CD4-positive, alpha-beta T cell (primary cell): ENCODE data around the gene YTHDF2. TPM values are rescaled to one million over a fixed set of nuclear protein-coding genes. Genes with fewer than 3 reads are reported as not detected.
"Not testable (repeated sequence)": the region's sequence is repeated elsewhere in the genome, so short reads cannot be mapped to it uniquely, and the experiment has no call there.

Experiments used
- ATAC-seq: fragments of 200-7000 bp; cut with Tn5 transposase; one replicate; pipeline ENCODE4 v1.10.0; 2022; ENCODE audit warnings: mild to moderate bottlenecking; ENCODE audit not compliant: poor library complexity
- CTCF ChIA-PET: fragments of 350-600 bp; sonication (Branson Sonifier 250); formaldehyde crosslinking; loops from one replicate; lab custom pipeline; 2021; ENCODE audit warnings: antibody characterized with exemption, inconsistent platforms; lab: Charles Lee
- POLR2A ChIA-PET: fragments of 350-600 bp; sonication (Branson Sonifier 250); formaldehyde crosslinking; loops from one replicate; lab custom pipeline; 2021; ENCODE audit warnings: antibody characterized with exemption, inconsistent platforms; lab: Charles Lee
- DNase-seq, 14 experiments: peaks; one replicate each; pipeline ENCODE4 v3.0.0-alpha.2; 2013 to 2020; ENCODE audit warnings: mixed read lengths in 2 of 14
- H3K27ac ChIP-seq, 2 donors: one replicate each; pipeline versions ENCODE4 v1.5.1 to v1.7.0; 2013; ENCODE audit warnings: low read length in 2 of 2, low read depth in 1 of 2, mild to moderate bottlenecking in 1 of 2
- H3K27me3 ChIP-seq, 2 experiments: 1 replicate in 1 of 2; 2 replicates in 1 of 2; pipeline versions ENCODE4 v1.6.1 to v1.7.0; 2013; ENCODE audit warnings: low read length in 2 of 2, control low read depth in 1 of 2, mild to moderate bottlenecking in 1 of 2, moderate library complexity in 1 of 2; ENCODE audit not compliant: insufficient read depth in 2 of 2, control insufficient read depth in 1 of 2
- H3K36me3 ChIP-seq: one replicate; pipeline ENCODE4 v1.6.1; 2013; ENCODE audit warnings: low read length, control low read depth; ENCODE audit not compliant: insufficient read depth
- H3K4me1 ChIP-seq: one replicate; pipeline ENCODE4 v1.6.1; 2013; ENCODE audit warnings: low read length, control low read depth; ENCODE audit not compliant: insufficient read depth
- H3K4me3 ChIP-seq: one replicate; pipeline ENCODE4 v1.5.1; 2013; ENCODE audit warnings: mild to moderate bottlenecking, low read length, moderate library complexity
- H3K9me3 ChIP-seq, 2 experiments: 1 replicate in 1 of 2; 2 replicates in 1 of 2; pipeline versions ENCODE4 v1.6.1 to v1.7.0; 2013; ENCODE audit warnings: low read length in 2 of 2, mild to moderate bottlenecking in 2 of 2, control low read depth in 1 of 2, moderate library complexity in 1 of 2; ENCODE audit not compliant: control insufficient read depth in 1 of 2, insufficient read depth in 1 of 2
- H3K27ac Mint-ChIP-seq: one replicate; pipeline ENCODE4 v1.8.0; 2020; ENCODE audit warnings: mixed read lengths
- H3K27me3 Mint-ChIP-seq: one replicate; pipeline ENCODE4 v1.8.0; 2021; ENCODE audit warnings: mixed read lengths
- H3K36me3 Mint-ChIP-seq: one replicate; pipeline ENCODE4 v1.8.0; 2021; ENCODE audit warnings: low read depth, mixed read lengths
- H3K4me1 Mint-ChIP-seq: one replicate; pipeline ENCODE4 v1.8.0; 2021; ENCODE audit warnings: low read depth, mixed read lengths
- H3K4me3 Mint-ChIP-seq: one replicate; pipeline ENCODE4 v1.8.0; 2020; ENCODE audit warnings: mild to moderate bottlenecking, mixed read lengths
- H3K9me3 Mint-ChIP-seq: one replicate; pipeline ENCODE4 v1.8.0; 2020; ENCODE audit warnings: mixed read lengths
- intact Hi-C, 2 experiments: fragments of 100-400 bp; cut with DNase I in 1 of 2; cut with micrococcal nuclease in 1 of 2; formaldehyde crosslinking; loops; one replicate each; pipeline versions ENCODE4 v1.15.1 to v1.9.0; 2023 to 2025; cut with DNase I, micrococcal nuclease
- total RNA-seq, 174 experiments: library from RNA in 2 of 174; stranded (reverse) in 2 of 174; gene quantifications; one replicate each; pipeline ENCODE4 v1.2.3 and lab custom pipeline; 2021 to 2026
- TF ChIP-seq, protein P1 (sequence below): fragments of 200-600 bp; IDR thresholded peaks from one replicate; pipeline ENCODE4 v1.8.0; 2022; ENCODE audit warnings: antibody characterized with exemption, mild to moderate bottlenecking

The YTHDF2 gene
- total RNA-seq, 2 experiments from 2014 or later: 85.0 to 100 TPM

DNA sequence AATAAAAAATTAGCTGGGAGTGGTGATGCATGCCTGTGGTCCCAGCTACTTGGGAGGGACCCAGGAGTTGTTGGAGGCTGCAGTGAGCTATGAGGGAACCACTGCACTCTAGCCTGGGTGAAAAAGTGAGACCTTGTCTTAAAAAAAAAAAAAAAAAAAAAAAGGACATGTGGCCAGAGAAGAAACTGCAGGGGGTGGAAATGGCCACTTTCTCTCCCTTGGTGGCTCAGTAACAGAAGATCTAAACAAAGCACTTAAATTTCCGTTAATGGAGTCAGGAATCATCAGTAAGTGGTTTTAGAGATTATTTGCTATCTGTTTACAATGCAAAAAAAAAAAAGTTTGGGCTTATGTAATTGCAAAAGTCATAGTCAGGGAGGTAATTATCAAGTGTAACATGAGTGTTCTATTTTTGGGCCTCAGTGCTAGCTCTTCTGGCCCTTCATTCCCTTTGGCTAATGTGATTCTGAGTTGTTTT is 55.9 kb downstream of the YTHDF2 start:
- ChIA-PET POLR2A (no interaction called here), CTCF (interaction anchor here (0.7 kb wide), 2 partner anchors 36 to 193 kb away, joined by 3 read pairs; no protein-coding TSS in a partner anchor)
- intact Hi-C loops: no loop called here

DNA sequence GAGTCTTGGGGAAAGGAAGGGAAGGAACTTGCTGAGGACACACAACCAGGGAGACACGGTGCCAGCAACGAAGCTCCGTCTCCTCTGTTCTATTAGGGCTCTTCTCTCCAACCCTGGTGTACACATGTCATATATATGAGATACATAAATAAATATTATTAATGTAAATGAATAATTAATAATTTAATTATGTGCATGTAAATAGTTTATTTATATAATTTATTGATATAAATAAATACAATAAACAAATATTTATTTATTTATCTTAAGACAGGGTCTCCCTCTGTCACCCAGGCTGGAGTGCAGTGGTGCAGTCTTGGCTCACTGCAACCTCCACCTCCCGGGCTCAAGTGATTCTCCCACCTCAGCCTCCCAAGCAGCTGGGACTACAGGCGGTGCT is 57.8 kb downstream of the YTHDF2 start:
- H3K4me3 Mint-ChIP-seq, H3K36me3 ChIP-seq, H3K36me3 Mint-ChIP-seq, H3K27ac Mint-ChIP-seq, H3K4me1 ChIP-seq, H3K4me3 ChIP-seq, H3K9me3 ChIP-seq, H3K27ac ChIP-seq, ATAC-seq, CTCF ChIA-PET, H3K27me3 ChIP-seq, intact Hi-C loops, DNase-seq, H3K9me3 Mint-ChIP-seq, POLR2A ChIA-PET: not testable (repeated sequence)
- peaks cover 11% of the 10 kb centered on the region for H3K27me3 Mint-ChIP-seq
- peaks cover 14% of the 10 kb centered on the region for H3K4me1 Mint-ChIP-seq

More for the DNA sequence above, 55.9 kb downstream of the YTHDF2 start:
- Mint-ChIP-seq H3K4me1 (peaks cover 7% of the 10 kb centered on the region), H3K36me3 (no peaks in the 10 kb centered on the region), H3K27ac (no peak overlapping the region), H3K27me3 (peaks cover 11% of the 10 kb centered on the region), H3K9me3 (no peaks in the 10 kb centered on the region), H3K4me3 (no peak overlapping the region)
- H3K36me3 ChIP-seq: no peaks in the 10 kb centered on the region
- DNase-seq (no peak), ATAC-seq (no peak)
- H3K27me3 ChIP-seq: no peaks in the 10 kb centered on the region
- no peak overlapping the region for H3K4me3 ChIP-seq
- H3K27ac ChIP-seq: no peak overlapping the region
- TF ChIP-seq, protein P1, sequence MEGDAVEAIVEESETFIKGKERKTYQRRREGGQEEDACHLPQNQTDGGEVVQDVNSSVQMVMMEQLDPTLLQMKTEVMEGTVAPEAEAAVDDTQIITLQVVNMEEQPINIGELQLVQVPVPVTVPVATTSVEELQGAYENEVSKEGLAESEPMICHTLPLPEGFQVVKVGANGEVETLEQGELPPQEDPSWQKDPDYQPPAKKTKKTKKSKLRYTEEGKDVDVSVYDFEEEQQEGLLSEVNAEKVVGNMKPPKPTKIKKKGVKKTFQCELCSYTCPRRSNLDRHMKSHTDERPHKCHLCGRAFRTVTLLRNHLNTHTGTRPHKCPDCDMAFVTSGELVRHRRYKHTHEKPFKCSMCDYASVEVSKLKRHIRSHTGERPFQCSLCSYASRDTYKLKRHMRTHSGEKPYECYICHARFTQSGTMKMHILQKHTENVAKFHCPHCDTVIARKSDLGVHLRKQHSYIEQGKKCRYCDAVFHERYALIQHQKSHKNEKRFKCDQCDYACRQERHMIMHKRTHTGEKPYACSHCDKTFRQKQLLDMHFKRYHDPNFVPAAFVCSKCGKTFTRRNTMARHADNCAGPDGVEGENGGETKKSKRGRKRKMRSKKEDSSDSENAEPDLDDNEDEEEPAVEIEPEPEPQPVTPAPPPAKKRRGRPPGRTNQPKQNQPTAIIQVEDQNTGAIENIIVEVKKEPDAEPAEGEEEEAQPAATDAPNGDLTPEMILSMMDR: no peak
- no peaks in the 10 kb centered on the region for H3K9me3 ChIP-seq
- no peaks in the 10 kb centered on the region for H3K4me1 ChIP-seq

DNA sequence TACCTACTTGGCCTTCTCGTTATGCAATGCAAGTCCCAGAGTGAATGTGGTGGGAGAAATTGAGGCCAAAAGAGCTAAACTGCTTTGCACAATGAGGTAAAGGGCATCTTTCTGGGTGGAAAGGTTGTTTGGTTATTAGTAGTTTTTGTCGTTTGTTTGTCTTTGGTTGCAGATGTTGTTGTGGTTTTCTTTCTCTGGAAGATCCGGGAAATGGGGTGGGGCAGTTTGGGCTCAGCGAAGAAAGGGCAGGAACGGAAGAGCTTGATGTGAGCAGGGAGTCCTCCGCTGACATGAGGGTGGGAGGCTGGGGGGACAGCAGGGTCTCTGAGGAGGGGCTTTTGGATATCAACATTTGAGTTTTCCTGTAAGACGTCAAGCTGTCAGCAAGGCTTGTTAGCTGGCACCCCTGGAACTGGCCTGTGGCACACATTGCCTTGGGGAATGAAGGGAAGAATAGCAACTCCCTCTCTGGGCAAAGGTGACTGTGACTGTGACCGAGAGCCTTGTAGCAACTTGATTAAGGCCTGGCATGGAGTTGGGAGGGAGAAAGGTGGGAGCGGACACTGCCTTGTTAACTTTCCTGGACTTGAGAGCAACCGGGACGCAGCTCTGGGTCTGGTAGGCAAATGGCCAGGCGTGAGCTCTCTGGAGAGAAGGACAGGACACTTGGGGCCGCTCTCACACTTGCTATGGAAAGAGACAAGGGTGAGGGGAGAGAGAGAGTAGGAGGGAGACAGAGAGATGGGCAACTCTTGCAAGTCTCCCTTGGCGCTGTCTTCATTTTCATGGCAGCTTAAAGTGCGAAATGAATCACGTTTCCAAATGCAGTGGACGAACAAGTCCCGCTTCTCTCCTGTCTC is 59.8 kb downstream of the YTHDF2 start:
- H3K36me3 ChIP-seq: no peaks in the 10 kb centered on the region
- DNase-seq (no peak), ATAC-seq (no peak)
- H3K27me3 ChIP-seq: no peaks in the 10 kb centered on the region
- ChIA-PET CTCF (no interaction called here), POLR2A (no interaction called here)
- no peaks in the 10 kb centered on the region for H3K9me3 ChIP-seq
- H3K4me3 ChIP-seq: no peak overlapping the region
- intact Hi-C loops: no loop called here
- TF ChIP-seq, protein P1: no peak
- H3K4me3 Mint-ChIP-seq: no peak overlapping the region
- peaks cover 14% of the 10 kb centered on the region for H3K4me1 Mint-ChIP-seq
- H3K27ac Mint-ChIP-seq: no peak overlapping the region
- peaks cover 11% of the 10 kb centered on the region for H3K27me3 Mint-ChIP-seq
- no peaks in the 10 kb centered on the region for H3K36me3 Mint-ChIP-seq
- no peak overlapping the region for H3K27ac ChIP-seq
- no peaks in the 10 kb centered on the region for H3K9me3 Mint-ChIP-seq
- no peaks in the 10 kb centered on the region for H3K4me1 ChIP-seq
